GM19351 (cell line): ENCODE results near the gene KIAA1958.

Source experiments
- ATAC-seq: cut with Tn5 transposase; IDR thresholded peaks from one replicate; pipeline ENCODE4 v1.9.1; 2021; ENCODE audit warnings: mild to moderate bottlenecking, moderate library complexity; ENCODE audit not compliant: unreplicated experiment

The KIAA1958 gene

GRCh38 chr9:112717661-112718331 is 231.2 kb downstream of the KIAA1958 start, which contains the start of gene INIP:
TSS of gene INIP (minus strand) at chr9:112718117. CDS start at chr9:112716485, 1,632 bp downstream.
- peak; percentile 90 for ATAC-seq
